Subcutaneous adipose tissue (tissue), 4 donors: Measurements from ENCODE around the gene TMEM74B. TPM values are rescaled to one million over a fixed set of nuclear protein-coding genes. Genes with fewer than 3 reads are reported as not detected.

ENCODE experiments used
- CTCF ChIP-seq: fragments of 450-650 bp; IDR thresholded peaks from one replicate; pipeline ENCODE4 v1.5.1; 2016; ENCODE audit warnings: low read depth, mild to moderate bottlenecking, control low read depth, antibody characterized with exemption, moderate library complexity
- total RNA-seq, 4 donors: library from RNA; depleted of rRNA; stranded (reverse); fragments of >200 nt; gene quantifications; one replicate each; pipeline ENCODE4 v1.1.0, GENCODE V29; 2016

The TMEM74B gene
- total RNA-seq, 4 donors from 2014 or later = 1.1 to 2.1 TPM; not detected in 2

DNA sequence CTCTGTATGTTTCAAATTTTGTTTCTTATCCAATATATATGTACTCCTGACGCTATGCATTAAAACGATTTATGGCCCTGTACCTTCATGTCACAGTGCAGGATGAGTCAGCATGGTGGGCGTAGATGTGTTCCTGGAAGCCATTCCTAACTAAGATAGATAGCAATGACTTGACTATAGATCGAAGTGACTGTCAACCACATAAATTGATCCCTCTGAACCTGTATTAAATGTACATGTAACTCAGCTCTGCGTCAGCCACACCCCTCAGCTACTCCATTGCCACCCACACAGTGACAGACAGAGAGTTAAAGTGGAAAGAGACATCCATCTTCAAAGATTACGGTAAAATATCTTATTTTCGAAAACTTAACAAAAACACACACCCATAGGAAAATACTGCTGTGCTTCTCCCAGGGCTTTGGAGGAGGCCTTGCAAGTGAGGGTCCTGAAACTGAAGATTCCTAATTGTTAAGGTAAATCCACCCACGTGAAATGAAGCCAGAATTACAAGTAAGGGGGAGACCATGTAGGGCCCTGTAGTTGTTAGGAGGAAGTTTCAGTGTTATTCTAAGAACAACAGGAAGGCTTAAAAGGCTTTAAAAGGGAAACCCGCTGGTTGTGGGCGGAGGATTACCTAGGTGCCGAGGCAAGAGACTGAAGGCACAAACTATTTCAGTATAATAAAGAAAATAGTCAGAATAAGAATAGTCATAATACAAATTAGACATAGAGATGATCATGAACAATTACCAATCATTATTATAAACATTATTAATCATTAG, 30.8 kb upstream of the TMEM74B start:
- no peak for TF ChIP-seq CTCF

DNA sequence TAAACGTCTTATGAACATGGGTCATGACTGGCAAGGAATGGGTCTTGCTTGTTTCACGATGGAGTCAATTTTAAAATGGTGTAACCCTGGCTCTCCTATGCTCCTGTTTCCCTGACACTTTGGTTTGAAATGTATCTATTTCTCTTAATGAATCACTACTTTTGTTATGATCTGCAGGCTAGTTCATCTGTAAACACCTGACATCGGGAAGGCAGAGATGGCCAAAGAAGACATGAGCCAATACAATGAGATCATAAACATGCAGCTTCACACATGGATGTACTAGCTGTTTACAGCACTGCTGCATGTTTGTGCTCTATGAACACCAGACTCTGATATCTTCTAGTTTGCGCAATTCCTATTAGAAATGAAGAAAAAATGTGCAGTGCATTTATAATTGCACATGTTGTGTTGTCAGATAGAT, 30.1 kb upstream of the TMEM74B start:
- TF ChIP-seq CTCF = no peak

- no peak for TF ChIP-seq CTCF
Observed at GRCh38 chr20:1212607-1213396, 28.0 kb upstream of the TMEM74B start.

GRCh38 chr20:1212023-1212422, 27.2 kb upstream of the TMEM74B start:
- TF ChIP-seq CTCF = no peak

DNA sequence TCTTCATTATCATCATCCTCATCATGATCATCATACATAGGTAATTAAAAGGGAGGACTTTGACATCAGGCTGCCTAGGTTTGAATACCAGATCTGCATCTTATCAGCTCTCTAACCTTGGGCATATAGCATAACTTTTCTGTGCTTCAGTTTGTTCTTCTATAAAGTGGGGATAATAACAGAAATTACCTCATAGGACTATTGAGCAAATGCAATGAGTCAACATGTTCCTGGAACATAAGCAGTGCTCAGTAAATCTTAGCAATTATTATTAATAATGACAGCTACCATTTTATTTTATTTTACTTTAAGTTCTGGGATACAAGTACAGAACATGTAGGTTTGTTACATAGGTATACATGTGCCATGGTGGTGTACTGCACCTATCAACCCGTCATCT, 25.7 kb upstream of the TMEM74B start:
- no peak for TF ChIP-seq CTCF

DNA sequence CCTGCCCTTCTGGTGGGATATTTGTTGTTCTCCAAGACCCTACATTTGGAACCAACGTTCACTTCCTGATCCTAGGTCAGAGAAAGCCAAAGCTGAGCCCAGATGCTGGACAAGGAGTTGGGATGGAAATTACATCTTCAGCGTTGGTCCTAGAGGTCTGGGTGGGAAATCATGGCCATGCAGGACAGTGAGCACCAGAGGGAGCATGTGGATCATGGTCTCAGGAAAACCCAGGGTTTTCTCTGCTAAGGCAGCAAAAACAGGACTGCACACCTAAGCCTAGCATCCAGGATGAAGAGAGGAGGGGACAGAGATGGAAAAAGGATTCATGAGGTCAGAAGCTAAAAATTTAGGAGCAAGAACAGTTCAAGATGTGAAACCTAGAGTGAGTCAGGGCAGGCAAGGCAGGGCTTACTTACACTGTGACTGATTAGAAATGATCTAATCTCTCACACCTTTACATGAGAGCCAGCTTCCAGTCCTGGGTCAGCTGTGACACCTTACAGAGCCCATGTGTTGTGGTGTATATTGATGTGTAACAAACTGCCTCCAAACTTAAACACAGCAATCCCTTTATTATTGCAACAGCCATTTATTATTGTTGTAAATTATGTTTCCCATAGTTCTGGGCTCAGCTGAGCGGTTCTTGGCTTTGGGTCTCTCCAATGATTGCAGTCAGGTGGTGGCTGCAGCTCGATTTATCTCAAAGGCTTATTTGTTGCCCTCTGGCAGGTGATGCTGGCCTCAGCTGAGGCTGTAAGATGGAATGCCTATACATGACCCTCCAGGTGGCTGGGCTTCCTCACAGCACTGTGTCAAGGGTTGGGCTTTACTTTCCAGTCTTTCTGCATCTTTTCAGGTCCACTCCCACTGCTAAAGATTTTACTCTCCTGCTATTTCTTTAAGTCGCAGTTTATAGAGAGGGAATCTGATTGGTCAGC, 24.9 kb upstream of the TMEM74B start:
- TF ChIP-seq CTCF = no peak
